ENCODE data around the gene RGS14.

The RGS14 gene

DNA sequence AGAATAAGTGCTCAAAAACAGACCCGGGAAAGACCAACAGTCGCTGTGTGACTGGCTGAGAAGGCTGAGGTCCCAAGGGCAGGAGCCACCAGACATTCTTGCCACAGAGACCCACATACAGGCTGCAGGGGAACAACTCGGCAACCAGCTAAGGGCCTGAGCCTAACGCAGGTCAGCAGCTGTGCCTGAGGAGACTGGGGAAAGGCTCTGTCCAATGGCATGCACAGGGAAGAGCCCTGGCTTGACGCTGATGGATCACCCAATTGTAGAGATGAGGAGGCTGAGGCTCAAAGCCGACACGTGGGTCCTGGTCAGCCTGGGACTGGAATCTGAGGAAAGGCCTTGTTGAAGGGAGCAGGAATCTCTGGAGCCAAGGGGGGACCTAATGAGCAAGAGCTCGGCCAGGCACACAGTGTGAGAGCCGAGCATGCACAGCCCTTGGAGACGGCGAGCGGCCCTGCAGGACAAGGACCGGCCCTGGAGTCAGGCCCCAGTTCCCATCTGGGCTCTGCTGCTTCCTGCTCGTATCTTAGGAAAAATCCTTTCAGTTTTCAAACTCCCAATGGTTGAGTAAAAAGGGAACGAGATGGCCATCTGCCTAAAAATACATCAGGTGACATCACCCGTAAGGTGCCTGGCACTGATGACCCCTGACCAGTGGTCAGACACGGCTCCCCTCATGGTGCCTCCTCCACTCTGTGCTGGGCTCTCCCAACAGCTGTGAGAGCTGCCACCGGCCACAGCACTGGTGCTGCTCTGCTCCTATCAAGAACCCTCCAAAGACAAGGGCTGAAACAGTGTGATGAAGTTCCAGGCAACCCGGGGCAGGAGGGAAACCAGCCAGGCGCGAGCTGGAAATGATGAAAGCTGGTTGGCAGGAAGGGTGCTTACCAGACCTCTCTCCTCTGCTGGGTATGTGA lies 22.7 kb upstream of the RGS14 start:
- no peaks in the 10 kb centered on the region for H3K27me3 ChIP-seq (replicated peaks)
- no peak overlapping the region for H3K27ac ChIP-seq
- DNase-seq: no peak
- no peak overlapping the region for H3K4me3 ChIP-seq (ENCODE audit: low read depth, low read length)
- in situ Hi-C loops (cut with HindIII; ENCODE audit: low pct_ligation_motif_present, low sequenced_read_pairs): no loop called here
- peaks cover 55% of the 10 kb centered on the region for H3K36me3 ChIP-seq (replicated peaks)
- TF ChIP-seq, protein P1, sequence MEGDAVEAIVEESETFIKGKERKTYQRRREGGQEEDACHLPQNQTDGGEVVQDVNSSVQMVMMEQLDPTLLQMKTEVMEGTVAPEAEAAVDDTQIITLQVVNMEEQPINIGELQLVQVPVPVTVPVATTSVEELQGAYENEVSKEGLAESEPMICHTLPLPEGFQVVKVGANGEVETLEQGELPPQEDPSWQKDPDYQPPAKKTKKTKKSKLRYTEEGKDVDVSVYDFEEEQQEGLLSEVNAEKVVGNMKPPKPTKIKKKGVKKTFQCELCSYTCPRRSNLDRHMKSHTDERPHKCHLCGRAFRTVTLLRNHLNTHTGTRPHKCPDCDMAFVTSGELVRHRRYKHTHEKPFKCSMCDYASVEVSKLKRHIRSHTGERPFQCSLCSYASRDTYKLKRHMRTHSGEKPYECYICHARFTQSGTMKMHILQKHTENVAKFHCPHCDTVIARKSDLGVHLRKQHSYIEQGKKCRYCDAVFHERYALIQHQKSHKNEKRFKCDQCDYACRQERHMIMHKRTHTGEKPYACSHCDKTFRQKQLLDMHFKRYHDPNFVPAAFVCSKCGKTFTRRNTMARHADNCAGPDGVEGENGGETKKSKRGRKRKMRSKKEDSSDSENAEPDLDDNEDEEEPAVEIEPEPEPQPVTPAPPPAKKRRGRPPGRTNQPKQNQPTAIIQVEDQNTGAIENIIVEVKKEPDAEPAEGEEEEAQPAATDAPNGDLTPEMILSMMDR (IDR thresholded peaks at IDR 0.05; ENCODE audit: low read depth, low read length, missing control alignments): no peak

DNA sequence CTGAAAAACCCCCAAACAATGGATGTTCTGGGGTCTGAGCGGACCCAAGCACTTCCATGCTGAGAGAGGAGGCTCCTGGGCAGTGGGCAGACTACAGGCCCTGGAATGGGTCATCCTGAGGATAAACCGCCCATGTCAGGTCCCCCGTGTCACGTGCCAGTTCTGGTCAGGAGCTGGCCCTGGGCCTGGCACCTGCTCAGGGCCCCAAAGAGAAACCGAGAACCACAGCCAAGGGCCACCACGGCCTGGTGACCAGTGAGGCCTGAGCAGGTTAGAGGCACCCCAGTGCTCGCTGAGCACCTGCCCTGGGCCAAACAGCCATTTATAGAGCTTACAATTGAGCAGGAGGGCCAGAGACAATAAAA lies 22.0 kb upstream of the RGS14 start:
- H3K27me3 ChIP-seq (replicated peaks): no peaks in the 10 kb centered on the region
- H3K36me3 ChIP-seq (replicated peaks): peaks cover 50% of the 10 kb centered on the region
- H3K4me3 ChIP-seq (ENCODE audit: low read depth, low read length): no peak overlapping the region
- TF ChIP-seq, protein P1 (IDR thresholded peaks at IDR 0.05; ENCODE audit: low read depth, low read length, missing control alignments): no peak
- in situ Hi-C loops (cut with HindIII; ENCODE audit: low pct_ligation_motif_present, low sequenced_read_pairs): no loop called here
- H3K27ac ChIP-seq: no peak overlapping the region
- DNase-seq: no peak

DNA sequence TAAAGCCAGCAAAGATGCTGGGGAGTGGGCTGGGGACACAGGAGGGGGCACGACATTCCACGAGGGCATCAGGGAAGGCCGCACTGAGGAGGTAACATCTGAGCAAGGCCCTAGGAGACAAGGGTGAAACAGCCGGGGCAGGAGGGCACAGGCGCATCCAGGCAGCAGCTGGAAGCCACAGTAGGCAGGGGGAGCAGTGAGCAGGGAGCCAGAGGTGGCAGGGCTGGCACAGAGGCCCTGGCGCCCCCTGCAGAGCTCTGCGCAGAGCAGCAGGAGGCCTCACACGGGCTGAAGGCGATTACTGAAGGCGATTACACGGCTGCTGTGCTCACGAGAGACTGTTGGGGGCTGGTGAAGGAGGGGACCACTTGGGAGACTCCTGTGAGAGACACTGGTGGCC lies 21.6 kb upstream of the RGS14 start:
- no peak for DNase-seq
- Histone ChIP-seq H3K27ac (no peak overlapping the region), H3K27me3 (replicated peaks) (no peaks in the 10 kb centered on the region), H3K4me3 (ENCODE audit: low read depth, low read length) (no peak overlapping the region), H3K36me3 (replicated peaks) (peaks cover 50% of the 10 kb centered on the region)
- in situ Hi-C loops (cut with HindIII; ENCODE audit: low pct_ligation_motif_present, low sequenced_read_pairs): no loop called here
- TF ChIP-seq, protein P1 (IDR thresholded peaks at IDR 0.05; ENCODE audit: low read depth, low read length, missing control alignments): peak; percentile 57

DNA sequence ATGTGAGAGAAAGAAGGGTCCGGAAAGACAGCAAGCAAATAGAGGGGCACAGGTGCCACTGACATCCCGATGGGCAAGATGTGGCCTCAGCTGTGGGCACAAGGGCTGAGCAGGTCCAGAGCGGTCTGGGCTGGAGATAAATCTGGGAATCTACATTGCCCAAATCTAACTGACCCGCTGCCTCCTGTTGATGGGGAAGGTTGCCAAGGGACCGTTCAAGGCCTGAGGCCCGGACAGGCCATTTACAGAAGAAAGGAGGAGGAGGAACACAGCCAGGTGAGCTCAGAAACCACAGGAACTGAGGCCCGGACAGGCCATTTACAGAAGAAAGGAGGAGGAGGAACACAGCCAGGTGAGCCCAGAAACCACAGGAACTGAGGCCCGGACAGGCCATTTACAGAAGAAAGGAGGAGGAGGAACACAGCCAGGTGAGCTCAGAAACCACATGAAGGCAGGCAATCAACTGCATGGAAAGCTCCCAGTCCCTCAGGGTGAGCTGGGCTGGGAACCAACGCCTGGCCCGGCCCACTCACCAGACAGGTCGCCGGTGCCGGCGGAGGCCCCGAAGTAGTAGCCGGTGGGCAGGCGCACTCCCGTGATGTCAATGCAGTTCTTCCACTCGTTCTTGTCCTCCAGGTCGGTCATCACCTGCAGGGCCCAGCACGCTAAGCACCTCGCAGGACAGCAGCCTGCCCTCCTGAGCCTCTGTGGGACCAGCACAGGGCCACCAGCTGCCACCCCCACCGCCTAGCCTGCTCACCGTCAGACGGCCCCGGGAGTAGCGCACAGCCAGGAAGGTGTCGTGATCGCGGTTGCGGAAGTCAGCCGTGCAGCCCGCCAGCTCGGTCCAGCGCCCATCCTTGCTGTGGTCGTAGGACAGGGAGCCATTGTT lies 20.9 kb upstream of the RGS14 start:
- in situ Hi-C loops (cut with HindIII; ENCODE audit: low pct_ligation_motif_present, low sequenced_read_pairs): no loop called here
- TF ChIP-seq, protein P1 (IDR thresholded peaks at IDR 0.05; ENCODE audit: low read depth, low read length, missing control alignments): no peak
- no peak for DNase-seq
- H3K4me3 ChIP-seq (ENCODE audit: low read depth, low read length): no peak overlapping the region
- no peak overlapping the region for H3K27ac ChIP-seq
- H3K27me3 ChIP-seq (replicated peaks): no peaks in the 10 kb centered on the region
- H3K36me3 ChIP-seq (replicated peaks): peaks cover 45% of the 10 kb centered on the region

DNA sequence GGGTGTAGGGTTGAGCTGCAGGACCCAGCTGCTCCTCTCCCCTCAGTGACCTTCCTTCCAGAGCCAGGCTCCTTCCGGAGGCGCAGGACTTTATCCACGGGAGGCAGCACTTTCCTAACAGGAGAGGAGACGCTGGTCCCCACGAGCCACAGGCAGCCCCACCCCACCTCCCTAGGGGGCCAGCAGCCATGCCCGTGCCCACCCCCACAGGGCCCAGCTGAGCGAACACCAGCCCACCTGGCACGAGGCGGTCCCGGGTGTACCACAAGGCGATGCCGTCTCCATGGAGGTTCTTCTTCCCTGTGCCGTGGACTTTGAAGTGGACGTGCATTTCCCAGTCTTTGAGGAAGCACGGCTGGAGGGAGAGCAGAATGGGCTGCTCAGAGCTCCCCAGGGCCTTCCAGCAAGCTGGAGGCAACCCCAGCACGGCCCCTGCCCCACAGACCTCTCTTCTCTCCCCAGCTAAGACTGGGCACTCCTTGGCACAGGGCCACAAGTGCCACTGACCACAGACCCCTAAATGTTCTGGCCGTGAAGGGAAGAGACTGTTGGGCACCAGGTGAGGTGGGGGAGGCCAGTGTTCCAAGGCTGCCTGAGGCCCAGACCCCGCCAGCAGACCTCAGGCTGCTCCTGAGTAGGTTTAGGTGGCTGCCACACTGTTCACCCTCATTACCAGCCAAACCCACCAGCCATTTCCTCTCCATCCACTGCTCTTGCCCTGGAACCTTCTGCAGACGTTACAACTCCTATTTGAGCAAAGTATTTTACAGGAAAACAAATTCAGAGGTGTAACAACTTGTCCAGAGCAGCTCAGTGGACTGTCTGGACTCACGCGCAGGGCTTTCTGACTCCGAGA lies 19.2 kb upstream of the RGS14 start:
- no peak overlapping the region for H3K4me3 ChIP-seq (ENCODE audit: low read depth, low read length)
- TF ChIP-seq, protein P1 (IDR thresholded peaks at IDR 0.05; ENCODE audit: low read depth, low read length, missing control alignments): no peak
- H3K27ac ChIP-seq: no peak overlapping the region
- no peak for DNase-seq
- in situ Hi-C loops (cut with HindIII; ENCODE audit: low pct_ligation_motif_present, low sequenced_read_pairs): no loop called here
- H3K36me3 ChIP-seq (replicated peaks): peaks cover 39% of the 10 kb centered on the region
- H3K27me3 ChIP-seq (replicated peaks): no peaks in the 10 kb centered on the region

Measured in brain microvascular endothelial cell (primary cell).